Measurements from ENCODE around the gene CPLX4.

DNA sequence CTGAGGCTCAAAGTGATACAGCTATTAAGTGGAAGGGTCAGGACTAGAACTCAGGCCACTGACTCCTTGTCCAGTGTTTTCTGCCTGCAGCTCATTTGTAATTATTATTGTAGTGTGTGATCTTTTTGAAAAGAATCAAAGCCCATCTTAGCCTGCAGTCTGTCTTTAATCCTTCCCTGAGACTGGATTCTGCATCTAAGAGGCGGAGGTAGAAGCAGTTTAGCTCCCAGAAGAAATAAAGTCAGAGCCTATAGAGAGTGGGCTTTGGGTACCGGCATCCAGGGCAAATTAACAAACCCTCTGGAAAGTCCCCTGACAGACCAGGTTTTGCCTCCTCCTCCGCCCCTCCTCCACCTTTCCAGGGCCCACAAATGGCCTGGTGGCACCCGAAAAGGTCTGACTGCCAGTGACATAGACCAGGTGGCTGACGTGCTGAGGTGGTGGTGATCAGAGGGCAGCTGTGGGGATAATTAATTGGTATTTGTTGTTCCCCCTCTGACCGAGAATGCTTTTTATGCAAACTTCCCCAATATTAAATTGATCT, 43.0 kb downstream of the CPLX4 start:
- TF ChIP-seq EZH2 (IDR thresholded peaks at IDR 0.05; ENCODE audit: low read length) (no peak), CTCF (optimal IDR thresholded peaks at IDR 0.05 in 1 of 3, IDR thresholded peaks at IDR 0.05 in 1 of 3, conservative IDR thresholded peaks at IDR 0.05 in 1 of 3; ENCODE audit: extremely low read depth in 1 of 3, insufficient read depth in 2 of 3, low read length in 3 of 3) (no peak)

Data from keratinocyte (primary cell).